NCI-H1092 treated with DMSO at 0.1 percent for 48 hours (cell line): ENCODE measurements around the gene RBBP6.

Experiments
- DNase-seq: peaks from one replicate; lab custom pipeline; 2025; lab: John Stamatoyannopoulos, UW

RBBP6 gene

GRCh38 chr16:24524855-24525677 lies 14.3 kb upstream of the RBBP6 start:
- no peak for DNase-seq

- DNase-seq: no peak
These were observed 13.3 kb upstream of the RBBP6 start for GRCh38 chr16:24525970-24526559.

GRCh38 chr16:24526701-24527495 lies 12.5 kb upstream of the RBBP6 start:
- no peak for DNase-seq

GRCh38 chr16:24531166-24531565 lies 8.2 kb upstream of the RBBP6 start:
- DNase-seq: no peak

- DNase-seq: no peak
These were observed 4.7 kb upstream of the RBBP6 start for GRCh38 chr16:24534620-24535019.

- DNase-seq: no peak
These were observed 3.5 kb upstream of the RBBP6 start for GRCh38 chr16:24535827-24536226.

- no peak for DNase-seq
These were observed 2.7 kb upstream of the RBBP6 start for GRCh38 chr16:24536671-24537070.

- DNase-seq: no peak
These were observed 1.7 kb upstream of the RBBP6 start for GRCh38 chr16:24537474-24538337.

- DNase-seq: peak; percentile 95
These were observed 541 bp upstream of the RBBP6 start for GRCh38 chr16:24538756-24539294.

GRCh38 chr16:24539850-24540601 lies 660 bp downstream of the RBBP6 start:
- DNase-seq: peak; percentile 33

GRCh38 chr16:24540602-24541210 lies 1.3 kb downstream of the RBBP6 start:
- peak; percentile 20 for DNase-seq

- DNase-seq: no peak
These were observed 2.0 kb downstream of the RBBP6 start for GRCh38 chr16:24541233-24541933.

GRCh38 chr16:24543949-24544348 lies 4.6 kb downstream of the RBBP6 start:
- no peak for DNase-seq

- DNase-seq: no peak
These were observed 5.3 kb downstream of the RBBP6 start for GRCh38 chr16:24544640-24545039.

- DNase-seq: no peak
These were observed 10.9 kb downstream of the RBBP6 start for GRCh38 chr16:24550295-24550694.

GRCh38 chr16:24552705-24553246 lies 13.4 kb downstream of the RBBP6 start:
- peak; percentile 8 for DNase-seq

- no peak for DNase-seq
These were observed 14.6 kb downstream of the RBBP6 start for GRCh38 chr16:24553983-24554382.

- no peak for DNase-seq
These were observed 16.0 kb downstream of the RBBP6 start for GRCh38 chr16:24555346-24555872.

- DNase-seq: no peak
These were observed 23.4 kb downstream of the RBBP6 start for GRCh38 chr16:24562811-24563210.
